ENCODE data around the gene ZNF521. TPM values are rescaled to one million over a fixed set of nuclear protein-coding genes. Genes with fewer than 3 reads are reported as not detected.
"Not testable (repeated sequence)": the region's sequence is repeated elsewhere in the genome, so short reads cannot be mapped to it uniquely, and the experiment has no call there.

The ZNF521 gene
- total RNA-seq, 1 donor from 2014 or later = 66.4 TPM

DNA sequence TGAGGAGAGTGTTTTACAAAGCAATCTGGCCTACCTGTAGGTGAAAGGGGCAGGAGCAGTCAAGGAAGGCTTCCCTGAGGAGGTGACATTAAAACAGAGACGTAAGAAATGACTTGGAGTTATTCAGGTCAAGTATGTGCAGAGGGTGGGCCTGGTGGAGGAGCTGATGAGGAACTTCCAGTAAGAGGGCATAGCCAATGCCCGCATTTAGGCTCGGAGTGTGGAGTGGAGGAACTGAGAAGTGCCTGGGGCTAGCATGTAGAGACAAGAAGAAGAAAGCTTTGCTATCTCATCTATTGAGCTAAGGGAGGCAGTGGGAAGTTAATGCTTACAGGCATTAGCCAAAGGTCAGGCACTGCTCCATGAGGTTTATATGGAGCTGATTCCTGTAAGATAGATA is 312.2 kb downstream of the ZNF521 start:
- no peak for DNase-seq (ENCODE audit: low read depth in 2 of 2)

DNA sequence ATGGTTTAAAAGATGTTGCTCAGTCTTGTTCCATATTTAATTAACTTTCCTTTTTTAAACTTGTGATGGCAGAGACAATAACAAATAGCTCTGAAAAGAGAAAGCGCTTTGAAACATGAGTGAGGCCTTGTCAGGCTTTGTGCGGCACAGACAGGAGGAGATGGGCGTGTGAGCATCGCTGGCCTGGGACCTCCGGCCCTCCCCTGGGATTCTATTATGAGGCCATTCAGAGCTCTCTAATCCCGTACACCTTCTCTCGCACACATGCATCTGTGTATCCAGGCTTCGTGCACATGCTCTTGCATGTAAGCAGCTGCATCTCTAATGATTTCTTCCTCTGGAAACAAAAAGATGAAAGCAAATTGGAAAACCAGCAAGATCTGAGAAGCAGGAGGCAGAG is 313.7 kb downstream of the ZNF521 start:
- DNase-seq (ENCODE audit: low read depth in 2 of 2) = no peak

DNA sequence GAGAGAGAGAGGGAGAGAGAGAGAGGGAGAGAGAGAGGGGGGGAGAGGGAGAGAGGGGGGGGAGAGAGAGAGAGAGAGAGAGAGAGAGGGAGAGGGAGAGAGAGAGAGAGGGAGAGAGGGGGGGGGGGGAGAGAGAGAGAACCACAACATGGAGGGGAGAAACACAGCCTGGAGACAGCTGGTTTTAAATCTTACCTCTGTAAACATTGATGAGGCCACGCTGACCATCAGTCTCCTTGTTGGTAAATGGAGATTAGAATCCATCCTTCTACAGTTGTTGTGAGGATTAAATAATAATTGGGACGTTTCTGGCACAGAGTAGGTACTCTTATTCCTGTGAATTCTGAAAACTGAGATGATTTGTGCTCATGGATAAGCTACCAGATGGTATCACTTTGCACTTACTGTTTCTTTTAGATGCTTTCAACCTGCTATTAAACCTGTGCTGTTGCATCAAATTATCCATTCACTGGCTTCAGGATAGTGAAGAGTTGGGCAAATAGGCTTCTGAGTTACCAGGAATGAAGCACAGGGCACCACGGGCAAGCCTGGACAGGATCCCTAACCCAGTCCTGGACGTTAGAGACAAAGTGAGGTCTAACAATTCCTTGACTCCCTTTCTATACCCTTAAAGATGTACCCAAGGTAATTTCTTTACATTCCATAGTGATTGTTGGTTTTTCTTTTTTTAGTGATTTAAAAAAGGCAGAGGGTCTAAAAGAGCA is 318.1 kb downstream of the ZNF521 start:
- DNase-seq (ENCODE audit: low read depth in 2 of 2) = no peak

DNA sequence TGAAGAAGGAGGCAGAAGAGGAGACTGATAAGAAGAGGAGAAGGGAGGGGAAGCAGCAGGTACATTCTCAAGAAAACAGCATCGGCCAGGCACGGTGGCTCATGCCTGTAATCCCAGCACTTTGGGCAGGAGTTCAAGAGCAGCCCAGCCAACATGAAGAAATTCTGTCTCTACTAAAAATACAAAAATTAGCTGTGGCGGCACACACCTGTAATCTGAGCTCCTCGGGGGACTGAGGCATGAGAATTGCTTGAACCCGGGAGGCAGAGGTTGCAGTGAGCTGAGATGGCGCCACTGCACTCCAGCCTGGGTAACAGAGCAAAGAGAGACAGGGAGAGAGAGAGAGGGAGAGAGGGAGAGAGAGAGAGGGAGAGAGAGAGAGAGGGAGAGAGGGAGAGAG is 318.8 kb downstream of the ZNF521 start:
- DNase-seq (ENCODE audit: low read depth in 2 of 2) = not testable (repeated sequence)

DNA sequence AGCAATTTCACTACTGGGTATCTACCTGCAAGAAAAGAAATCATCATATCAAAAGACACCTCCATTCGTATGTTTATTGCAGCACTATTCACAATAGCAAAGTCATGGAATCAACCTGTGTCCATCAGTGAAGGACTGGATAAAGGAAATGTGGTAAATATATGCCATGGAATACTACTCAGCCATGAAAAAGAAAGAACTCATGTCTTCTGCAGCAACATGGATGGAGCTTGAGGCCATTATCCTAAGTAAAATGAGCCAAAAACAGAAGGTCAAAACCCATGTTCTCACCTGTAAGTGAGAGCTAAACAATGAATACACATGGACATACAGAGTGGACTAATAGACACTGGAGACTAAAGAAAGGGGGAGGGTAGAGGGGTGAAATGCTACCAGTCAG is 322.2 kb downstream of the ZNF521 start:
- DNase-seq (ENCODE audit: low read depth in 2 of 2) = no peak

DNA sequence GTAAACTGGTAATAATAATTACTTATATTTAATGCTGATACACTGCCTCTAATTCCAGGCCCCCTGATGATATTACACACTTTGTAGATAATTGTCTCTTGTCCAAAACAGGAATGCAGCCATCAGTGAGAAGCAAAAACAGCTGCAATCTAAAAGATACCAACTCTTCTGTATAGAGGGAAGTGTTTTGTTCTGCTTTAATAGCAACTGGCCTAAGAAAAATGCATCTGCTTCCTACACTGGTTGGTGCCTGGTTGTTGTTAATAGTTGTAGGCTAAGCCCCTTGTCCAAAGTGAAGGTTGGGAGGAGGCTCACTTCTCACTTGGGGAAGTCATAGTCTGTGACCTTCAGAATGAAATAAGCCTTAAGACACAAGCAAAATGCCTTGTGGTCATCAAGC is 332.0 kb downstream of the ZNF521 start:
- DNase-seq (ENCODE audit: low read depth in 2 of 2) = no peak

DNA sequence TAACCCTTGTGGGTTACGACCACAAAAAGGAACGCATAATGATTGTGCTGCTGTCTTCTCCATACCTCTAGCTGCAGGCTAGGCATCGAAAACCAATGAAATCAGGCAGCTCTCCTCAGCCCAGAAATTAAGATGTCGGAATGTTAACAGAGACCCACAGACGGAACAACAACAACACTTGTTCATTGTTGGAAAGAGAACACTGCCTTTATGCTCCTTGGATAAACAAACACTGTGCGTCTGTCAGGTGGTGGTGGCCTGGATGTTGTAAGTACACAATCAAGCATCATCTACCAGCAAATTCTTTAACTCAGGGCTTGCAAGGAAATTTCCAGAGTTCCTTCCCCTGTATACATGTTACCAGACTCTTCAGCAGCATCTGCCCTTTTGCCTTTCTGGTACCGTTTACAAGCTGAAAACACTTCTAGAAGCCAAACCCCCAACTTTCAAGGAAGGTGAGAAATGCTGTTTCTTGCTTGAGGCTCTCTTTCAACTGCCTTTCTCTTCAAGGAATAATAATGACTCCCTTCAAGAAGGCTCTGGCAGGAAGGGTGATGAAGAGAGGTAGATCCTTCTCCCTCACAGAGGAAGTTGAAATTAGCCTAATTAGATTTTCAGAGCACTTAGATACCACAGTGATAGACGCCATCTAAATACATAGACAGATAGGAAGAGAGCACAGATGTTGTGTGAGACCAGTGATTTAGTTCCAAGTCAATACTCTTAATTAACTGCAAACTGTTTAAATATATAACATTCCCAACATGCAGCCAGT is 332.7 kb downstream of the ZNF521 start:
- DNase-seq (ENCODE audit: low read depth in 2 of 2) = no peak

DNA sequence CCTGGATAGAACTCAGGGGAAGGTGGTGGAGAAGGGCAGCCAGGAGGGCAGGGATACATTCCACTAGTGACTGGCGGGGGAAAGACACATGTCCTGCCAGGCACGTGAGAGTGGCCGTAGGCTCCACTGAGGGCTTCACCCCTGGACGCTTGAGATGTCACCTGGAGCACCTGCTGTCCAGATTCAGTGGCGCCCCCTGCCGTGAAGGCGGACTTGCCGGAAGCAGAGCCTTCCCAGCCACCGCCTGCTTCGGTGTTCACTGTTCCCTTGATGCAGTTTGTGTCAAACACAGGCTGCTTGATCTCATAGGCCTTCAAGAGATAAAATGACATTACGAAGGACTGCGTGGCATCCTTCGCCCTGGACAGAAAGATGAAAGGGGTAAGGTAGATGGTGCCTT is 335.3 kb downstream of the ZNF521 start:
- DNase-seq (ENCODE audit: low read depth in 2 of 2) = no peak

DNA sequence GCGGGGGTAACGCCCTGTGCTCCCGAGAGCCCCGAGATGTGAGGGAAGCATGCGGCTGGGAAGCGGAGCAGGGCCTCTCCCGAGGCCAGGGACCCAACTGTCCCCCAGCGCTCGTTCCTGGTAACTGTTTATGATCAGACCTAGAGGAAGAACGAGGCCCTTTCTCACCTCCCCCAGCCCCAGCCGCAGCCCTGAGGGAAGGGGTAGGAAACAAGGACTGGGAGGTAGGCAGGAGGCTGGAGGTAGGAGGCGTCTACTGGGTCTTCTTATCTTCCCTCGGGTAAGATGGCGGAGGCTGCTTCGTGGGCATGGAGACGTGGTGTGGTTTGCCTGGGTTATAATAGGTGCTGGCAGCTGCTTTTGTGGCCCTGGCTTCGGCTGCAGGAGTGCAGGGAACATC is 335.8 kb downstream of the ZNF521 start:
- no peak for DNase-seq (ENCODE audit: low read depth in 2 of 2)

All from dermis microvascular lymphatic vessel endothelial cell (primary cell).